ENCODE results near the gene ELF1.
"Not testable (repeated sequence)": the region's sequence is repeated elsewhere in the genome, so short reads cannot be mapped to it uniquely, and the experiment has no call there.

Gene ELF1

GRCh38 chr13:40940841-40941240 lies 78.3 kb downstream of the ELF1 start:
- no peak for DNase-seq (ENCODE audit: low read depth, low spot score)

GRCh38 chr13:40933508-40934204 lies 85.5 kb downstream of the ELF1 start:
- DNase-seq (ENCODE audit: low read depth, low spot score) = no peak

GRCh38 chr13:40932252-40932651 lies 86.9 kb downstream of the ELF1 start:
- no peak for DNase-seq (ENCODE audit: low read depth, low spot score)

GRCh38 chr13:40931719-40932118 lies 87.4 kb downstream of the ELF1 start:
- DNase-seq (ENCODE audit: low read depth, low spot score) = no peak

DNA sequence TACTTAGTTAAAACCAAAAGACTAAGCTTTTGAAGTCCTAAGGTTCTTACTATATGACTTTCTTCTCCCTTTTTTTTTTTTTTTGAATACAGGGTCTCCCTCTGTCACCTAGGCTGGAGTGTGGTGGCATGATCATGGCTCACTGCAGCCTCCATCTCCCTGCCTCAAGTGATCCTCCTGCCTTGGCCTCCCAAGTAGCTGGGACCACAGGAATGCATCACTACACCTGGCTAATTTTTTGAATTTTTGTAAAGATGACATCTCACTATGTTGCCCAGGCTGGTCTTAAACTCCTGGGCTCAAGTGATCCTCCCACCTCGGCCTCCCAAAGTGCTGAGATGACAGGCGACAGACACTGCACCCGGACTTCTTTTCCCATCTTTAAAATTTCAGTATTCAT lies 89.2 kb downstream of the ELF1 start:
- not testable (repeated sequence) for DNase-seq (ENCODE audit: low read depth, low spot score)

DNA sequence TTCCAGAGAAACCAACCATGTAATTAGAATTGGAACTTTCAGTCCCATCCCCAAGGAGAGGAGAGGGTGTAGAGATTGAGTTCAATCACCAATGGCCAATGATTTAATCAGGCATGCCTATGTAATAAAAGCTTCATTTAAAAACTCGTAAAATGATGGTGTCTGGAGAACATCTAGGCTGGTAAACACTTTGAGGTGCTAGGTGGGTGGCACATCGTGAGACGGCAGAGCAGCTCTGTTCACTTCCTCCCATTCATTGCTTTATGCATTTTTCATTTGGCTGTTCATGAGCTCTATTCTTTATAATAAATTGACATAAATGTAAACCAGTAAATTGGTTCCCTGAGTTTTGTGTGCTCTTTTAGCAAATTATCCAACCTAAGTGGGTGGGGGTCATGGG lies 90.1 kb downstream of the ELF1 start:
- DNase-seq (ENCODE audit: low read depth, low spot score) = no peak

GRCh38 chr13:40927929-40928328 lies 91.2 kb downstream of the ELF1 start:
- DNase-seq (ENCODE audit: low read depth, low spot score) = no peak

DNA sequence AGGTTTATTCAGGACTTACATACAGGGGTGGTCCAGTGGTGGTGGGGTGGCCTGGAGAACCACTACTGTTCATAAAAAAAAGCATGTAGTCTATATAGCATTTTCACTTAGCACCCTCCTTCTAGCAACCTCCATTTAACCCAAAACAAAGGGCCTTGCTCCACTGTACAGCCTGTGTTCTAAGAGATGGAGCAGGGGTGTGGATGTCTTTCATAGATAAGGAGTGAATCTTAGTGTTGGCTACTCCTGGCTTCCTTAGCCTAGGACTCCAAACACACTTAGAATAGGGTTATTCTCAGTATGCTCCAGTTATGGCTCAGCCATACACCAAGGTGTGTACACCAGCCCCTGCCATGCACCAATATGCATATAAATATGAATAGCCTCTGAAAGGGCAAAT lies 95.2 kb downstream of the ELF1 start:
- DNase-seq (ENCODE audit: low read depth, low spot score) = no peak

DNA sequence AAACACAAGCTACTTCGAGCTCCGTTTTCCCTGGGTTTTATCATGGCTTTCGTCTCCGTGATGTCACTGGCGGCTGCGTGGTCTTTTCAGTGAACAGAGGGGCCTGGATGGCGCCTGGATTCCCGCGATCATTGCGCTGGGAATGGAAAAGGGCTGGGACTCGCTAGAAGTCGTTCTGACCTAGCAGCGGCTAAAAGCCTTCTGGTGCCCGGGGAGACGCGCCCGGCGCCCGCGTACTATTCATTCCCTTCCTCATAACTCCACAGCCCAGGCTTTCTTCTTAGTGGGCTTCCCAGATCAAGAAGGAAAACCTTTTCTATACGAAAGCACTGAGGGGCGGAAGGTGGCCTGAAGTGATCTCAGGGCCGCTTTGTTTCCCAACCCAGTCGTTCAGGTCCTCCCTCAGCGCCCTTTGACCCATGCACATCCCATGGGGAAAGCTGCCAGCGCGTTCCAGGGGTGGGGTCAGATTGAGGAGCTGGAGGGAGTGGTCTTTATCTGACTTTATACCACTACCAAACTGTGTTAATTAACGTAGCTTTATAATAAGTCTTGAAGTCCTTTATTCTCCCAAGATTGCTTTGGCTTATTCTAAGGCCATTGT lies 96.6 kb downstream of the ELF1 start:
- no peak for DNase-seq (ENCODE audit: low read depth, low spot score)

GRCh38 chr13:40920826-40921225 lies 98.3 kb downstream of the ELF1 start:
- no peak for DNase-seq (ENCODE audit: low read depth, low spot score)

GRCh38 chr13:40919901-40920300 lies 99.2 kb downstream of the ELF1 start:
- DNase-seq (ENCODE audit: low read depth, low spot score) = not testable (repeated sequence)

- no peak for DNase-seq (ENCODE audit: low read depth, low spot score)
Measured at GRCh38 chr13:40916207-40916998, 102.7 kb downstream of the ELF1 start.

DNA sequence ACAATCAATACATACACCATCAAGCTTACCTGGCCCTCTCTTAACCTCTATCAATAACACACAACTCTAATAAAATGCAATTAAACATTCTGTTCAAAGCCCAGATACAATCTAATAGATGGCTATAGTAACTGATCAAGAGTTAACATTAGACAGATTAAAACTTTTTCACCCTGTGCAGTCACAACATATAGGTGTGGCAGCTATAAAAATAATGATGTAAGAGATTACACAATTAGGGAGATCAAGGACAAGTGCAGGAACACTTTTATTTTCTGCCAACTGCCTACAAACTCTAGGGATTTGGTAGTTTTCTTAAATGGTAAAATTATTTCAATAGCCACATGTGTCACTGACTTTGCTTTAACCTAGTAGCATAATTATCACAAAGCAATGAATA lies 104.3 kb downstream of the ELF1 start:
- DNase-seq (ENCODE audit: low read depth, low spot score) = not testable (repeated sequence)

GRCh38 chr13:40911341-40911740 lies 107.8 kb downstream of the ELF1 start:
- DNase-seq (ENCODE audit: low read depth, low spot score) = no peak

GRCh38 chr13:40910324-40911050 lies 108.6 kb downstream of the ELF1 start:
- DNase-seq (ENCODE audit: low read depth, low spot score) = no peak

DNA sequence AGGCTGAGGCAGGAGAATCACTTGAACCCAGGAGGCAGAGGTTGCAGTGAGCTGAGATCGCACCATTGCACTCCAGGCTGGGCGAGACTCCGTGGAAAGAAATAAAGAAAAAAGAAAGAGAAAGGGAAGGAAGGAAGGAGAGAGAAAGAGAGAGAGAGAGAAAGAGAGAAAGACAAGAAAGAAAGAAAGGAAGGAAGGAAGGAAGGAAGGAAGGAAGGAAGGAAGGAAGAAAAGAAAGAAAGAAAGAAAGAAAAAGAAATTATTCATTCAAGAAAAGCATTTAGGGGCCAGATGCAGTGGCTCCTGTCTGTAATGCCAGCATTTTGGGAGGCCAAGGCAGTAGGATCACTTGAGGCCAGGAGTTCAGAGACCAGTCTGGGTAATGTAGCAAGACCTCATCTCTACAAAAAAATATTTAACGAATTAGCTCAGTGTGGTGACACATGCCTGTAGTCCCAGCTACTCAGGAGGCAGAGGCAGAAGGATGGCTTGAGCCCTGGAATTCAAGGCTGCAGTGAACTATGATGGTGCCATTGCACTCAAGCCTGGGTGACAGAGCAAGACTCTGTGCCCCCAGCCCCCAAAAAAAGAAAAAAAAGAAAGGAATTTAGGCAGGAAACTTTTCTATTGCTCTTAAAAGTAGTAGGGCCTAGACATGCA lies 109.4 kb downstream of the ELF1 start:
- DNase-seq (ENCODE audit: low read depth, low spot score) = not testable (repeated sequence)

DNA sequence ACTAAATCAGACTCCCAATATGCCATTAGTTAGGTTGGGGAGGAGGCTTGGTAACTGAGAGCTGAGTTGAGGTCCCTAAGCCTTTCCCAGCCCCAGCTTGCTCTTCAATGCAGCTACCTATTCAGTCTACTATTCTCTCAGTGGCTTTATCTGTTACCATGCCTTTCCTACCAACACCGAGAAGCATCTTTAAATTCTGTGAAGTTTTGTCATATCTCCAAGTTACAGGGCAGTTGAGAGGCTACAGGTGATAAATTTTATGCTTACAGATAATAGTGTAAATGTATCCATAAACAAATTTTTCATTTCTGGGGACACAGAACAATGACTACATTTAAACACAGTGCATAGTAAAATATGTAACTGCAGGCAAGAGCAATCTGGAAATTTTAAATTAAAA lies 110.6 kb downstream of the ELF1 start:
- no peak for DNase-seq (ENCODE audit: low read depth, low spot score)

DNA sequence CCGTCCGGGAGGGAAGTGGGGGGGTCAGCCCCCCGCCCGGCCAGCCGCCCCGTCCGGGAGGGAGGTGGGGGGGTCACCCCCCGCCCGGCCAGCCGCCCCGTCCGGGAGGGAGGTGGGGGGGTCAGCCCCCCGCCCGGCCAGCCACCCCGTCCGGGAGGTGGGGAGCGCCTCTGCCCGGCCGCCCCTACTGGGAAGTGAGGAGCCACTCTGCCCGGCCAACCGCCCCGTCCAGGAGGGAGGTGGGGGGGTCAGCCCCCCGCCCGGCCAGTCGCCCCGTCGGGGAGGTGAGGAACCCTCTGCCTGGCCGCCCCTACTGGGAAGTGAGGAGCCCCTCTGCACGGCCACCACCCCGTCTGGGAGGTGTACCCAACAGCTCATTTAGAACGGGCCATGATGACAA lies 118.1 kb downstream of the ELF1 start:
- DNase-seq (ENCODE audit: low read depth, low spot score) = not testable (repeated sequence)

GRCh38 chr13:40900568-40900967 lies 118.5 kb downstream of the ELF1 start:
- DNase-seq (ENCODE audit: low read depth, low spot score) = not testable (repeated sequence)

- no peak for DNase-seq (ENCODE audit: low read depth, low spot score)
Measured at GRCh38 chr13:40897053-40897452, 122.1 kb downstream of the ELF1 start.
